Esophagus muscularis mucosa (tissue), 4 donors: ENCODE measurements around the gene MAN1A1. TPM values are rescaled to one million over a fixed set of nuclear protein-coding genes. Genes with fewer than 3 reads are reported as not detected.

Source experiments
- DNase-seq: peaks from one replicate; pipeline ENCODE4 v3.0.0-alpha.2; 2017; ENCODE audit errors: extremely low spot score
- H3K27ac ChIP-seq, 4 donors: fragments of 200-600 bp; sonication (generic); replicated peaks in 1 of 4; 1 replicate in 3 of 4; 2 replicates in 1 of 4; pipeline ENCODE4 v1.5.1; 2016 to 2019; ENCODE audit warnings: mild to moderate bottlenecking in 1 of 4
- H3K27me3 ChIP-seq, 4 donors: fragments of 200-600 bp; sonication (generic); one replicate each; pipeline versions ENCODE4 v1.5.1 to v1.6.0; 2016 to 2019
- H3K36me3 ChIP-seq, 4 donors: fragments of 200-600 bp; sonication (generic); one replicate each; pipeline ENCODE4 v1.5.1; 2016 to 2019
- H3K4me1 ChIP-seq, 4 donors: fragments of 200-600 bp; sonication (generic); one replicate each; pipeline ENCODE4 v1.5.1; 2016 to 2019
- H3K4me3 ChIP-seq, 4 donors: fragments of 200-600 bp; sonication (generic); 1 replicate in 2 of 4; 2 replicates in 2 of 4; pipeline ENCODE4 v1.5.1; 2016 to 2019; ENCODE audit warnings: mild to moderate bottlenecking in 4 of 4, moderate library complexity in 1 of 4
- H3K9me3 ChIP-seq, 4 donors: fragments of 200-600 bp; sonication (generic); 1 replicate in 3 of 4; 2 replicates in 1 of 4; pipeline ENCODE4 v1.5.1; 2016 to 2019
- EP300 ChIP-seq: sonication (generic); formaldehyde crosslinking; IDR thresholded peaks from one replicate; pipeline ENCODE4 v1.6.1; 2017; ENCODE audit warnings: antibody characterized with exemption
- POLR2A ChIP-seq: fragments of 450-650 bp; IDR thresholded peaks from one replicate; pipeline ENCODE4 v1.6.1; 2017; ENCODE audit warnings: antibody characterized with exemption, moderate library complexity, mild to moderate bottlenecking, low read depth
- POLR2AphosphoS5 ChIP-seq, 2 donors: sonication (generic); formaldehyde crosslinking; IDR thresholded peaks; one replicate each; pipeline ENCODE4 v1.6.1; 2017; ENCODE audit warnings: antibody characterized with exemption in 2 of 2
- WGBS: methylation state at CpG from one replicate; pipeline ENCODE4 v1.1.5; 2018; 5-methylcytosine and 5-hydroxymethylcytosine counted together
- intact Hi-C: fragments of 100-400 bp; cut with DNase I; formaldehyde crosslinking; loops from one replicate; pipeline ENCODE4 v1.15.1; 2023
- total RNA-seq, 4 donors: library from RNA; depleted of rRNA; stranded (reverse); fragments of >200 nt; gene quantifications; one replicate each; pipeline versions ENCODE4 v1.1.0 to v1.2.1, GENCODE V29; 2016
- TF ChIP-seq, protein P1 (sequence below), 3 experiments: fragments of 200-600 bp in 2 of 3; fragments of 450-650 bp in 1 of 3; sonication (generic) in 2 of 3; IDR thresholded peaks; one replicate each; pipeline ENCODE4 v1.5.1; 2017 to 2019; ENCODE audit warnings: antibody characterized with exemption in 3 of 3, mild to moderate bottlenecking in 2 of 3, moderate library complexity in 1 of 3

Gene MAN1A1
- total RNA-seq, 4 donors from 2014 or later = 79.4 to 125 (median 101) TPM

DNA sequence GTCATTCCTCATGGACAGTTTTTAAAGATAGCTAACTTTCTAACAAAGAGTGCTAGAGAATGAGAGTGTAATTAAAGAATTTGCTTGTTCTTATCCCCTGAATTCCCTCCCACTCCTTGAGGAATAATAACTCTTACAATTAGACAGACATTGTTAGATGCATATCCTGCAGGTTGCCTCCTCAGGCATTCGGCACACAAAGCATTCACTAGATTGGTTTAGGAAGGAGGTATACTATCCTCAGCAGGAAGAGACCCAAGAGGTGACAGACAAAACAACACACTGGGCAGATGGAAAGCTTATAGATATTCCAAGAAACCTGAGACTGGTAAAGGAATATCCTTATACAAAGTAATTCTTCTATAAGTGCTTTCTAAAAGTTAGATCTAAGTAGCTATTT is 162.0 kb downstream of the MAN1A1 start:
- Histone ChIP-seq H3K27ac (no peak overlapping the region), H3K4me1 (no peaks in the 10 kb centered on the region), H3K4me3 (no peak overlapping the region), H3K27me3 (no peaks in the 10 kb centered on the region), H3K9me3 (no peaks in the 10 kb centered on the region), H3K36me3 (peaks cover 0 to 59% (median 14%) of the 10 kb centered on the region in 4 donors)
- WGBS = 78% methylated on average over 1 of the region's 1 CpG
- intact Hi-C loops = no loop called here
- no peak for DNase-seq
- TF ChIP-seq POLR2AphosphoS5 (IDR thresholded peaks at IDR 0.05) (no peak), EP300 (no peak), POLR2A (no peak)
- TF ChIP-seq, protein P1, sequence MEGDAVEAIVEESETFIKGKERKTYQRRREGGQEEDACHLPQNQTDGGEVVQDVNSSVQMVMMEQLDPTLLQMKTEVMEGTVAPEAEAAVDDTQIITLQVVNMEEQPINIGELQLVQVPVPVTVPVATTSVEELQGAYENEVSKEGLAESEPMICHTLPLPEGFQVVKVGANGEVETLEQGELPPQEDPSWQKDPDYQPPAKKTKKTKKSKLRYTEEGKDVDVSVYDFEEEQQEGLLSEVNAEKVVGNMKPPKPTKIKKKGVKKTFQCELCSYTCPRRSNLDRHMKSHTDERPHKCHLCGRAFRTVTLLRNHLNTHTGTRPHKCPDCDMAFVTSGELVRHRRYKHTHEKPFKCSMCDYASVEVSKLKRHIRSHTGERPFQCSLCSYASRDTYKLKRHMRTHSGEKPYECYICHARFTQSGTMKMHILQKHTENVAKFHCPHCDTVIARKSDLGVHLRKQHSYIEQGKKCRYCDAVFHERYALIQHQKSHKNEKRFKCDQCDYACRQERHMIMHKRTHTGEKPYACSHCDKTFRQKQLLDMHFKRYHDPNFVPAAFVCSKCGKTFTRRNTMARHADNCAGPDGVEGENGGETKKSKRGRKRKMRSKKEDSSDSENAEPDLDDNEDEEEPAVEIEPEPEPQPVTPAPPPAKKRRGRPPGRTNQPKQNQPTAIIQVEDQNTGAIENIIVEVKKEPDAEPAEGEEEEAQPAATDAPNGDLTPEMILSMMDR (IDR thresholded peaks at IDR 0.05) = no peak

DNA sequence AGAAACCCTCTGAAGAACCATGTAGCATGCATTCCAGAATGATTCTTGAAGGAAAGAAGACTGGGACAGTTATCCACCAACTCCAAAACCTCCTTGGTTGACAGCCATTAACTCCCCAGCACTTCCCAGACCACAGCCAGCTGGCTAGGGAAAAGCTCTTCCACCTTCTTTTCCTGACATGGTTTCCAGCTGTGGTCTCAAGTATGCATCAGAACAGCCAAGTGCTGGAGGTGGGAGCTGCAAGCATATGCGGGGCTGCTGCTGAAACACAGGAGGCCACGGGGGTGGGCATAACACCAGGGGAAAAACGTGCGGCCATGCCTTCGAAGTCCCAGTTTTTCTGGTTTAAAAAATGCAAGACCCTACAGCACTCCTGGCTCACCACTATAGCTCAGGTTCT is 163.1 kb downstream of the MAN1A1 start:
- WGBS = 77% methylated on average over 5 of the region's 5 CpGs
- H3K27me3 ChIP-seq = no peaks in the 10 kb centered on the region

DNA sequence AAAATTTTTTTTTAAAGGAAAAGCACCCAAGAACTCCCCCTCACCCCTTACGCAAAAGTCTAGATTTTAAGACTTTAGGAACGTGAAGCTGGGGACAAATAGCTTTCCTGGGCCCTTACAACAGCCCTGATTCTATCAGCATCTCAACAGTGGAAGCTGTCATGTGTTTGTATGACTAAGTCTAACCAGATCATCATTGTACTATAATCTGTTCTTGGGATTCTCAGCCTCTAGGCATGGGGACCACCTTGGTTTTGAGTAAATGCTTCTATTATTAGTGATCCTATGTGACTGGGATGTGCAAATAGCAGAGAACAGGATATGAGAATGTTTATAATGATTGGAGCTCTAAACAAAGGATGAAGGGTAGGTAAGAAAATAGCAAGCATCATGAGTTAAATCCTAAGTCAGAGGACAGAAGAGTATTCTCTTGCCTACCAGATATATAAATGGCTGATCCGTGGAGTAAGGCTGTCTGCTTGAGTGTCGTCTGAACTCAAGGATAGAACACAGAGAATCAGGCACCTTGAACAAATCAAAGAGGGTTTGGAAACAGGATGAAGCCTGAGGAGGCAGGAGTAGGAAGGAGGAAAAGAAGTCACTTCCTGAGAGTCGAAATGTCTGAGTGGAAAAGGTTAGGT is 165.4 kb downstream of the MAN1A1 start:
- intact Hi-C loops = no loop called here
- Histone ChIP-seq H3K27me3 (no peaks in the 10 kb centered on the region), H3K9me3 (no peaks in the 10 kb centered on the region), H3K4me3 (no peak overlapping the region), H3K36me3 (peaks cover 0 to 65% (median 21%) of the 10 kb centered on the region in 4 donors), H3K4me1 (no peaks in the 10 kb centered on the region), H3K27ac (no peak overlapping the region)
- no peak for DNase-seq
- WGBS = 89% methylated on average over 5 of the region's 5 CpGs
- TF ChIP-seq, protein P1 (IDR thresholded peaks at IDR 0.05) = no peak
- no peak for TF ChIP-seq EP300
- no peak for TF ChIP-seq POLR2A
- TF ChIP-seq POLR2AphosphoS5 (IDR thresholded peaks at IDR 0.05) = no peak

More for the DNA sequence above, 163.1 kb downstream of the MAN1A1 start:
- Histone ChIP-seq H3K4me1 (no peaks in the 10 kb centered on the region), H3K4me3 (no peak overlapping the region), H3K9me3 (no peaks in the 10 kb centered on the region), H3K36me3 (peaks cover 0 to 60% (median 19%) of the 10 kb centered on the region in 4 donors), H3K27ac (no peak overlapping the region)
- TF ChIP-seq POLR2A (no peak), EP300 (no peak), POLR2AphosphoS5 (IDR thresholded peaks at IDR 0.05) (no peak)
- TF ChIP-seq, protein P1 (IDR thresholded peaks at IDR 0.05) = no peak
- no peak for DNase-seq
- intact Hi-C loops = no loop called here

DNA sequence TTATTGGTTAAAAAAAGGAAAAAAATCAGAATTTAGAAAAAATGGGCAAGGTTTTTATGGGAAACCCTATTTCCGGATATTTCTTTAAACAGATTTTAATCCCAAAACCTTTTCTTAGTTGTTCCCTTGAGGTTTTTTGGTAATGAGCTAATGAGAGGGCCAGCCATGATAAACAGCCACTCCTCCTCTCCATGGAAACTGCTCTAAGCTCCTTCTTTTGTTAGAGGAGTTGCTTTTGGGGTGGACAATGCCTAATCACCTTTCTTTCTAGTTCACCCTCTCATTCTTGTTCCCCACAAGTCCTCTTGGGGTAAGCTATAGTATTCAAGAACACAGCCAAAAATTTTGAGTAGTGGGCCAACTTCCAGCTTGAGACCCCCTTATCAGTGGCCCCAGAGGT is 166.1 kb downstream of the MAN1A1 start:
- intact Hi-C loops = no loop called here
- 82% methylated on average over 1 of the region's 1 CpG for WGBS

More for the DNA sequence above, 166.1 kb downstream of the MAN1A1 start:
- no peaks in the 10 kb centered on the region for H3K4me1 ChIP-seq
- TF ChIP-seq EP300 (no peak), POLR2A (no peak), POLR2AphosphoS5 (IDR thresholded peaks at IDR 0.05) (no peak)
- TF ChIP-seq, protein P1 (IDR thresholded peaks at IDR 0.05) = no peak
- no peak overlapping the region for H3K27ac ChIP-seq
- H3K4me3 ChIP-seq = no peak overlapping the region
- no peaks in the 10 kb centered on the region for H3K27me3 ChIP-seq
- peaks cover 0 to 67% (median 22%) of the 10 kb centered on the region in 4 donors for H3K36me3 ChIP-seq
- H3K9me3 ChIP-seq = no peaks in the 10 kb centered on the region
- DNase-seq = no peak
